K562 (cell line): ENCODE data around the gene CEP131. TPM values are rescaled to one million over a fixed set of nuclear protein-coding genes. Genes with fewer than 3 reads are reported as not detected.
A peak's percentile ranks its signal among the peaks of the same experiment; 100 is the strongest.

Experiments used
- ATAC-seq: fragments of 200-7000 bp; cut with Tn5 transposase; 3 replicates; pipeline ENCODE4 v1.9.1; 2020; ENCODE audit warnings: moderate library complexity
- BruUV-seq: library from RNA; stranded (reverse); fragments of 400-500 nt; replicated peaks from 2 replicates; lab custom pipeline; 2021; lab: Mats Ljungman, UMichigan
- CTCF ChIA-PET: fragments of 300-600 bp; formaldehyde crosslinking; extraction: SDS; loops from one replicate; lab custom pipeline; 2021; ENCODE audit warnings: low intra/inter-chr PET ratio; lab: Yijun Ruan, JAX
- POLR2A ChIA-PET: fragments of 300-600, 350-650 bp; sonication (Branson Sonifier 250); formaldehyde crosslinking; extraction: SDS; loops from one replicate; lab custom pipeline; 2021; ENCODE audit warnings: antibody characterized with exemption, inconsistent platforms; lab: Yijun Ruan, JAX
- DNase-seq, 4 experiments: peaks; one replicate each; pipeline versions ENCODE4 v3.0.0 to v3.0.0-alpha.2; 2011 to 2018; ENCODE audit warnings: low spot score in 3 of 4, mixed read lengths in 3 of 4; ENCODE audit errors: extremely low read depth in 1 of 4
- FAIRE-seq: peaks from 2 replicates; lab custom pipeline; 2011; peaks lifted over from hg19 to GRCh38; lab: Jason Lieb, UNC
- H2AFZ ChIP-seq: 2 replicates; pipeline ENCODE4 v1.6.0; 2011; ENCODE audit warnings: low read depth, low read length, control low read depth, inconsistent platforms
- H3K27ac ChIP-seq: fragments of 200-600 bp; 3 replicates; pipeline ENCODE4 v1.8.0; 2011; ENCODE audit warnings: low read depth, mild to moderate bottlenecking, control low read depth, inconsistent platforms, low read length, moderate library complexity, mixed read lengths; ENCODE audit errors: extremely low read depth
- H3K27me3 ChIP-seq, 2 experiments: fragments of 300-600 bp in 1 of 2; 2 replicates in 1 of 2; 3 replicates in 1 of 2; pipeline versions ENCODE4 v1.6.0 to v1.8.0; 2011; ENCODE audit warnings: inconsistent platforms in 2 of 2, low read length in 2 of 2, mild to moderate bottlenecking in 1 of 2, mixed read lengths in 1 of 2, moderate library complexity in 1 of 2; ENCODE audit not compliant: control insufficient read depth in 2 of 2, insufficient read depth in 2 of 2
- H3K36me3 ChIP-seq: fragments of 300-600 bp; 3 replicates; pipeline ENCODE4 v1.8.0; 2011; ENCODE audit warnings: mild to moderate bottlenecking, low read length, inconsistent platforms; ENCODE audit not compliant: control insufficient read depth, insufficient read depth
- H3K4me1 ChIP-seq, 2 experiments: fragments of 200-600 bp in 1 of 2; replicated peaks in 1 of 2; 2 replicates in 1 of 2; 3 replicates in 1 of 2; pipeline versions ENCODE4 v1.5.1 to v1.8.0; 2011; ENCODE audit warnings: inconsistent platforms in 2 of 2, low read length in 2 of 2, mild to moderate bottlenecking in 1 of 2, mixed read lengths in 1 of 2, moderate library complexity in 1 of 2; ENCODE audit not compliant: control insufficient read depth in 2 of 2, insufficient read depth in 2 of 2
- H3K4me2 ChIP-seq: 2 replicates; pipeline ENCODE4 v1.6.1; 2011; ENCODE audit warnings: low read length, control low read depth, inconsistent platforms, mixed read lengths; ENCODE audit not compliant: insufficient read depth
- H3K4me3 ChIP-seq: fragments of 200-600 bp; sonication (generic), shearing (Covaris generic); 2 replicates; pipeline ENCODE4 v1.5.1; 2016; ENCODE audit warnings: control low read depth, inconsistent platforms
- H3K79me2 ChIP-seq: fragments of 200-600 bp; 3 replicates; pipeline ENCODE4 v1.8.0; 2011; ENCODE audit warnings: low read length, inconsistent platforms; ENCODE audit not compliant: control insufficient read depth, insufficient read depth
- H3K9ac ChIP-seq, 2 experiments: 2 replicates each; pipeline versions ENCODE4 v1.6.0 to v1.6.1; 2011; ENCODE audit warnings: low read depth in 2 of 2, low read length in 2 of 2, control low read depth in 1 of 2, inconsistent platforms in 1 of 2, mild to moderate bottlenecking in 1 of 2, mixed read lengths in 1 of 2; ENCODE audit not compliant: insufficient read depth in 1 of 2
- H3K9me1 ChIP-seq: one replicate; pipeline ENCODE4 v1.6.0; 2011; ENCODE audit warnings: inconsistent platforms, mild to moderate bottlenecking, low read length, moderate library complexity; ENCODE audit not compliant: control insufficient read depth, insufficient read depth
- H3K9me3 ChIP-seq: replicated peaks from 2 replicates; pipeline ENCODE4 v1.5.1; 2011; ENCODE audit warnings: low read depth, low read length, inconsistent platforms; ENCODE audit not compliant: control insufficient read depth, insufficient read depth
- H4K20me1 ChIP-seq: replicated peaks from 2 replicates; pipeline ENCODE4 v1.6.1; 2011; ENCODE audit warnings: low read length, inconsistent platforms, mixed read lengths; ENCODE audit not compliant: control insufficient read depth, insufficient read depth
- ASH1L ChIP-seq: fragments of 450-650 bp; IDR thresholded peaks from 2 replicates; pipeline ENCODE4 v1.6.1; 2018; ENCODE audit warnings: borderline replicate concordance, mild to moderate bottlenecking, low read depth; ENCODE audit not compliant: partially characterized antibody
- ATF6 ChIP-seq: sonication (generic); formaldehyde crosslinking; IDR thresholded peaks from 2 replicates; pipeline ENCODE4 v1.4.0; 2020; ENCODE audit warnings: mild to moderate bottlenecking, missing genetic modification reagents
- BHLHE40 ChIP-seq: IDR thresholded peaks from 2 replicates; pipeline ENCODE4 v1.6.1; 2011; ENCODE audit warnings: low read length, improper control_type of control experiment
- CHD2 ChIP-seq: IDR thresholded peaks from 2 replicates; pipeline ENCODE4 v1.6.1; 2011; ENCODE audit warnings: low read depth, low read length
- COPS2 ChIP-seq: fragments of 450-650 bp; conservative IDR thresholded peaks from 2 replicates; pipeline ENCODE4 v1.6.1; 2016; ENCODE audit warnings: mild to moderate bottlenecking, moderate library complexity
- E2F4 ChIP-seq: sonication (generic); formaldehyde crosslinking; IDR thresholded peaks from 2 replicates; pipeline ENCODE4 v1.8.0; 2022; ENCODE audit warnings: mild to moderate bottlenecking, low read depth, missing genetic modification reagents
- HDAC6 ChIP-seq: IDR thresholded peaks from 2 replicates; pipeline ENCODE4 v1.6.1; 2012; ENCODE audit warnings: low read depth, mild to moderate bottlenecking, control low read depth, inconsistent platforms, low read length, moderate library complexity
- HIVEP1 ChIP-seq: fragments of 250-450 bp; sonication (Bioruptor Pico); IDR thresholded peaks from 2 replicates; pipeline ENCODE4 v1.4.0; 2020; ENCODE audit warnings: mild to moderate bottlenecking
- KLF10 ChIP-seq: fragments of 250-450 bp; sonication (Bioruptor Pico); IDR thresholded peaks from 2 replicates; pipeline ENCODE4 v1.6.1; 2021; ENCODE audit warnings: matching md5 sums
- MYBL2 ChIP-seq, 2 experiments: fragments of 450-650 bp in 1 of 2; sonication (generic) in 1 of 2; formaldehyde crosslinking in 1 of 2; IDR thresholded peaks; 2 replicates each; pipeline versions ENCODE4 v1.6.1 to v1.8.1; 2017 to 2022; ENCODE audit warnings: borderline replicate concordance in 1 of 2, inconsistent platforms in 1 of 2, low read depth in 1 of 2, mild to moderate bottlenecking in 1 of 2, missing genetic modification reagents in 1 of 2, moderate library complexity in 1 of 2
- PHF20 ChIP-seq: fragments of 450-650 bp; IDR thresholded peaks from 2 replicates; pipeline ENCODE4 v1.6.1; 2018; ENCODE audit not compliant: partially characterized antibody
- PHF21A ChIP-seq: fragments of 450-650 bp; IDR thresholded peaks from 2 replicates; pipeline ENCODE4 v1.6.1; 2017; ENCODE audit warnings: low read depth, borderline replicate concordance
- PYGO2 ChIP-seq: fragments of 450-650 bp; IDR thresholded peaks from 2 replicates; pipeline ENCODE4 v1.6.1; 2016; ENCODE audit warnings: mild to moderate bottlenecking, missing genetic modification characterization, moderate library complexity, missing compliant biosample characterization
- SMARCC2 ChIP-seq: fragments of 450-650 bp; IDR thresholded peaks from 2 replicates; pipeline ENCODE4 v1.6.1; 2017; ENCODE audit warnings: antibody characterized with exemption, moderate library complexity, mild to moderate bottlenecking, low read depth
- SP2 ChIP-seq: IDR thresholded peaks from 2 replicates; pipeline ENCODE4 v1.6.1; 2011; ENCODE audit warnings: mild to moderate bottlenecking, low read depth, low read length, moderate library complexity; ENCODE audit not compliant: poor library complexity, severe bottlenecking; ENCODE audit errors: extremely low read depth
- TAF9B ChIP-seq: fragments of 450-650 bp; IDR thresholded peaks from 2 replicates; pipeline ENCODE4 v1.6.1; 2018; ENCODE audit warnings: mild to moderate bottlenecking; ENCODE audit not compliant: partially characterized antibody
- ZNF124 ChIP-seq: sonication (generic); formaldehyde crosslinking; IDR thresholded peaks from 2 replicates; pipeline ENCODE4 v1.8.1; 2022; ENCODE audit warnings: missing genetic modification reagents
- ZNF449 ChIP-seq: fragments of 250-450 bp; sonication (Bioruptor Pico); IDR thresholded peaks from 2 replicates; pipeline ENCODE4 v1.8.0; 2022; ENCODE audit warnings: moderate library complexity, mild to moderate bottlenecking, inconsistent platforms
- ZNF830 ChIP-seq: fragments of 250-450 bp; sonication (Bioruptor Pico); IDR thresholded peaks from 2 replicates; pipeline ENCODE4 v1.5.0; 2021; ENCODE audit warnings: mild to moderate bottlenecking
- ZSCAN29 ChIP-seq: fragments of 450-650 bp; IDR thresholded peaks from 2 replicates; pipeline ENCODE4 v1.6.1; 2017
- WGBS: fragments of 100-300 bp; shearing (Covaris generic); methylation state at CpG from one replicate; pipeline ENCODE4 v1.1.6; 2016; ENCODE audit warnings: low coverage, mixed read lengths; ENCODE audit not compliant: insufficient coverage; ENCODE audit errors: missing lambda C conversion rate; 5-methylcytosine and 5-hydroxymethylcytosine counted together
- in situ Hi-C: fragments of 300-500 bp; cut with MboI; formaldehyde crosslinking; loops from 4 replicates; pipeline ENCODE4 v1.15.0; 2018; ENCODE audit warnings: inconsistent platforms, mixed read lengths
- intact Hi-C: fragments of 100-400 bp; cut with micrococcal nuclease; formaldehyde crosslinking; loops from 2 replicates; pipeline ENCODE4 v1.14.2; 2022
- polyA plus RNA-seq, 8 experiments: library from polyadenylated mRNA; depleted of rRNA in 4 of 8; stranded (reverse) in 5 of 8; unstranded in 3 of 8; fragments of >200 nt; fragmentation: Nextera tagmentation in 2 of 8; fragmentation: Illumina TruSeq in 1 of 8; extraction: Ambion mirVana in 2 of 8; extraction: Trizol in 1 of 8; gene quantifications; 2 replicates each; pipeline versions ENCODE4 v1.2.1 to v1.2.3, GENCODE V29; 2011 to 2014; ENCODE audit warnings: inconsistent platforms in 1 of 8, missing spikeins in 1 of 8
- total RNA-seq, 7 experiments: library from RNA; depleted of rRNA in 6 of 7; stranded (reverse); fragments of >200 nt in 6 of 7; fragmentation: Illumina TruSeq in 2 of 7; extraction: Trizol in 2 of 7; gene quantifications; 2 replicates each; pipeline versions ENCODE4 v1.2.1 to v1.2.3, GENCODE V29; 2011 to 2021; ENCODE audit warnings: low replicate concordance in 1 of 7

Gene CEP131
- total and polyA plus RNA-seq, 9 of the 15 experiments (the other 6 are each of a cell fraction or from before 2014, with no cell fraction given): 0.24 to 21.2 (median 2.3) TPM

- peaks cover 3% of the 10 kb centered on the region for H3K9me1 ChIP-seq
- H3K9ac ChIP-seq: peak overlapping the region in 1 of 2 experiments; percentile 26; a peak in 1 of 4 replicates
- H3K4me2 ChIP-seq: no peak overlapping the region
- DNase-seq (no peak), ATAC-seq (no peak), FAIRE-seq (no peak)
- ChIA-PET POLR2A (interaction anchor here (1.3 to 1.9 kb wide), 2 partner anchors 9 to 11 kb away, joined by 5 to 6 read pairs; no protein-coding TSS in a partner anchor), CTCF (no interaction called here)
- no peaks in the 10 kb centered on the region for H4K20me1 ChIP-seq
- no peak overlapping the region for H3K4me3 ChIP-seq
- no peaks in the 10 kb centered on the region for H3K9me3 ChIP-seq
- H3K27me3 ChIP-seq: no peaks in the 10 kb centered on the region
- peaks cover 4% of the 10 kb centered on the region; the same call in 2 of the 3 replicates for H3K36me3 ChIP-seq
- H2AFZ ChIP-seq: no peak overlapping the region
- TF ChIP-seq TAF9B (no peak), HIVEP1 (CRISPR knock-in tag) (no peak), PYGO2 (tag) (no peak), COPS2 (no peak), ZNF124 (CRISPR knock-in tag) (no peak), HDAC6 (no peak), ZSCAN29 (no peak), CHD2 (no peak), E2F4 (CRISPR knock-in tag) (no peak), ZNF449 (no peak), BHLHE40 (no peak), KLF10 (CRISPR knock-in tag) (no peak), ATF6 (CRISPR knock-in tag) (no peak), SP2 (no peak), MYBL2 (IDR thresholded peaks at IDR 0.05; ENCODE audit: low read depth) (no peak), MYBL2 (CRISPR knock-in tag; IDR thresholded peaks at IDR 0.05; ENCODE audit: borderline replicate concordance) (no peak), ZNF830 (no peak), PHF21A (no peak), PHF20 (no peak), SMARCC2 (no peak), ASH1L (no peak)
- no TSS peak for BruUV-seq
- H3K4me1 ChIP-seq: peaks cover 13 to 63% of the 10 kb centered on the region in 2 experiments
- 85% methylated on average over 10 of the region's 14 CpGs for WGBS
- H3K27ac ChIP-seq: no peak overlapping the region
- H3K79me2 ChIP-seq: no peaks in the 10 kb centered on the region
- intact Hi-C loops: no loop called here
- in situ Hi-C loops: no loop called here
These were observed 26.7 kb downstream of the CEP131 start for GRCh38 chr17:81195941-81196495.
